ENCODE data around the gene PDE8A.

Gene PDE8A

DNA sequence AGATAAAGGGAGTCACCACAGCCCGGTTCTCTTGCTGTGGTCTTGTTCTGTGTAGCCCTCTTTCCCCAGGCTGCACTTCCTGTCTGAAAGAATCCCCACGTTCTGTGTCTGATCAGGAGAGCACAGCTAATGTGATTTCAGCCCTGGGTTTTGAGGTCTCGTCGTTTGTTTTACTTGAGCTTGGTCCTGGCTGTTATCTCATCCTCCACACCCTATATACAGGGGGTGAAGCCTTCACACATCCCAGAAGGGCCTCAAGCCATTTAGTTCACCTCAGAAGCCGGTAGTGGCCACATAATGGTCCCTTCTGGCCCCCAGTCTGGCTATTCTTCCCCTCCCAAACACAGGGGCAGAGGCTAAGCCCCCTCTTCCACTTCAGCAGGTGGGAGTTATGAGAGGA, 115.6 kb downstream of the PDE8A start:
- H3K27ac ChIP-seq: no peak overlapping the region
- no peak for TF ChIP-seq CTCF (conservative IDR thresholded peaks at IDR 0.05)

DNA sequence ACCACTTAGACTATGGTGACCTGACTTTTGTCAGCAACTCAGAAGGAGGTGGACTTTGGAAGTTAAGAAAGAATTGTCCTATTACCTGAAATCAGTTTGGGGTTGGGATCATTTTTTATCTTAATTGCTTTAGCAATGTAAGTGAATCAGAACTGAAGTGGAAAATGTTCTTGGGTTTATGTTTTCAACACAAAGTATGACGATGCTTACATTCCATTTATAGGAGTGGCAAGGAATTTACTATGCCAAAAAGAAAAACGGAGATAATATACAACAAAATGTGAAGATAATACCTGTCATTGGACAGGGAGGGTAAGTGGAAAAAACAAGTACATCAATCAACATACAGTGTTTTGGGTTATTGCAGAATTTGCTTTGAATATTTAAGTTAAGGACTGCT, 116.1 kb downstream of the PDE8A start:
- no peak for TF ChIP-seq CTCF (conservative IDR thresholded peaks at IDR 0.05)
- H3K27ac ChIP-seq: no peak overlapping the region

- TF ChIP-seq CTCF (conservative IDR thresholded peaks at IDR 0.05): no peak
- H3K27ac ChIP-seq: no peak overlapping the region
Measured at GRCh38 chr15:85099195-85099803, 117.6 kb downstream of the PDE8A start.

DNA sequence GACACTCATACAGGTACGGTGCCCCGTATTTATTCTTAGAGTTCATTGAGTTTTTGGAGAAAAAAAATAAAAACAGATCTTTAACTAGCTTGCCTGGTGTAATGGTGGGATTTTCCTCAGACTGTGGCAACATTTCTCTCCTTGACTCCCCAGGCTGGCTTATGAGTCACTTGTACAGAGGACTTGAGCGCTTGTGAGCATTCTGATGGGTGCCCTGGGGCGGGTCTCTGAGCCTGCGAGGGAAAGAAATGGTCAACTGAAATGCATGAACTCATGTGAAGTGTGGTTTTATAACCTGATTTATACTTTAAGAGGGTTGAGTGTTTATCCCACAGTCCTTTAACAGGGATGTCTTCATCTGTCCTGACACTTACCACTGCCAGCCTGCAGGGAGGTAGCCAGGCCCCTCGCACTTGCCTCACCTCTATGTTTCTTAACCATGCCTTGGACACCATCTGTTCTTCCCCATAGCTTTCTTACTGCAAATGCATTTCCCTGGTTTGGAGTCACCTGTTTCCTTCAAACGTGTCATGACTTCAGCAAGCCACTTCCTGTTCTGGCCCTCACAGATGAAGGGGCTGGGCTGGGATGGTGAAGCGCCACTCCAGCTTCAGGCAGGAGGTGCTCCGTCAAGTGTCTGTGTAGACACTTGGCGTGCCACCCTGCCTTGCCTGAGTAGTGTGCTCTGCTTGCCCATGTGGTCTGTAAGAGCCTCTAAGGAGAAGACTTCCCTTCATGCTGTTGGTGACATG, 118.7 kb downstream of the PDE8A start:
- H3K27ac ChIP-seq: no peak overlapping the region
- TF ChIP-seq CTCF (conservative IDR thresholded peaks at IDR 0.05): no peak

- no peak for TF ChIP-seq CTCF (conservative IDR thresholded peaks at IDR 0.05)
- H3K27ac ChIP-seq: no peak overlapping the region
Measured at GRCh38 chr15:85104584-85104983, 122.9 kb downstream of the PDE8A start.

GRCh38 chr15:85108136-85108535, 126.5 kb downstream of the PDE8A start:
- no peak overlapping the region for H3K27ac ChIP-seq
- TF ChIP-seq CTCF (conservative IDR thresholded peaks at IDR 0.05): no peak

DNA sequence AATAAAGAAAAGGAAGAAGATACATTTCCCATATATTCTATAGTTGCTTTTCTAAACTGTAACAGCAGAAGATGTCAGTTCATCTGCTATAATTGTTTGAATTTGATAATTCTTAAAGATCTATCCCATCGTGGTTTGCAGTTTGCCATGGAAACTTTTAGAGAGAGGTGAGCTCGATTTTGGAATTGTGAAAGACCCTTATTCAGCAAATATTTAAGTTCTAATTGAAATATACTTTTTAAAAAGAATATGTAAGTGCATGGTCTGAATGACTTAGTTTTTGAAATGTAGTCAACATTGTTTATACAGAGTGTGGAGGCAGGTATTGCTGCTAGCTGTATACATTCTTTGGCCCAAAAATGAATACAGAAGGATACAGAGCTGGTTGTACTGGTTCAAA, 127.7 kb downstream of the PDE8A start:
- H3K27ac ChIP-seq: no peak overlapping the region
- TF ChIP-seq CTCF (conservative IDR thresholded peaks at IDR 0.05): no peak
